Gastrocnemius medialis (tissue), 4 donors: ENCODE measurements around the gene ZNF438. TPM values are rescaled to one million over a fixed set of nuclear protein-coding genes. Genes with fewer than 3 reads are reported as not detected.

Experiments used
- ATAC-seq, 2 donors: fragments of 150-250 bp; one replicate each; pipeline ENCODE4 v1.9.1; 2016
- DNase-seq, 2 donors: peaks; one replicate each; pipeline ENCODE4 v3.0.0-alpha.2; 2019
- H3K27ac ChIP-seq, 4 donors: fragments of 200-600 bp; sonication (generic); 1 replicate in 1 of 4; 2 replicates in 3 of 4; pipeline ENCODE4 v1.5.1; 2016 to 2018; ENCODE audit warnings: mild to moderate bottlenecking in 2 of 4, moderate library complexity in 1 of 4
- H3K27me3 ChIP-seq, 3 donors: fragments of 200-600 bp; sonication (generic) in 2 of 3; 1 replicate in 1 of 3; 2 replicates in 2 of 3; pipeline versions ENCODE4 v1.5.1 to v1.6.0; 2016 to 2019; ENCODE audit warnings: mild to moderate bottlenecking in 1 of 3, moderate library complexity in 1 of 3
- H3K36me3 ChIP-seq, 2 donors: fragments of 200-600 bp; sonication (generic) in 1 of 2; one replicate each; pipeline ENCODE4 v1.5.1; 2017 to 2018
- H3K4me1 ChIP-seq, 2 donors: fragments of 200-600 bp; sonication (generic) in 1 of 2; one replicate each; pipeline ENCODE4 v1.5.1; 2016 to 2017; ENCODE audit warnings: mild to moderate bottlenecking in 2 of 2
- H3K4me3 ChIP-seq, 4 donors: fragments of 200-600 bp; sonication (generic) in 3 of 4; 1 replicate in 1 of 4; 2 replicates in 3 of 4; pipeline ENCODE4 v1.5.1; 2016 to 2019; ENCODE audit warnings: mild to moderate bottlenecking in 2 of 4
- H3K9me3 ChIP-seq, 3 donors: fragments of 200-600 bp; sonication (generic) in 2 of 3; 1 replicate in 1 of 3; 2 replicates in 2 of 3; pipeline ENCODE4 v1.5.1; 2016 to 2019
- CTCF ChIP-seq, 5 experiments: fragments of 450-650 bp in 3 of 5; fragments of 200-600 bp in 2 of 5; sonication (generic) in 2 of 5; IDR thresholded peaks in 4 of 5; conservative IDR thresholded peaks in 1 of 5; 1 replicate in 4 of 5; 2 replicates in 1 of 5; pipeline ENCODE4 v1.5.1; 2016 to 2019; ENCODE audit warnings: antibody characterized with exemption in 5 of 5, mild to moderate bottlenecking in 3 of 5, moderate library complexity in 3 of 5
- POLR2A ChIP-seq, 2 donors: fragments of 450-650 bp; IDR thresholded peaks; one replicate each; pipeline ENCODE4 v1.6.1; 2017; ENCODE audit warnings: antibody characterized with exemption in 2 of 2, mild to moderate bottlenecking in 2 of 2, moderate library complexity in 2 of 2
- in situ Hi-C, 4 donors: fragments of 200-750 bp; cut with MboI; loops; one replicate each; pipeline versions ENCODE4 v1.15.0 to v1.8.0; 2017; ENCODE audit warnings: low sequenced_read_pairs in 4 of 4
- intact Hi-C: fragments of 100-400 bp; cut with DNase I; formaldehyde crosslinking; loops from one replicate; pipeline ENCODE4 v1.15.1; 2023; ENCODE audit warnings: low total_unique reads
- total RNA-seq, 4 donors: library from RNA; depleted of rRNA; stranded (reverse); fragments of >200 nt; gene quantifications; one replicate each; pipeline versions ENCODE4 v1.1.0 to v1.2.3, GENCODE V29; 2016

ZNF438 gene
- total RNA-seq, 4 donors from 2014 or later = 14.4 to 37.0 (median 26.5) TPM

- DNase-seq (peak; percentile 83 to 89), ATAC-seq (peak; percentile 85 to 90)
- no peaks in the 10 kb centered on the region for H3K27me3 ChIP-seq
- TF ChIP-seq CTCF (IDR thresholded peaks at IDR 0.05 in 4 of 5, conservative IDR thresholded peaks at IDR 0.05 in 1 of 5) (no peak), POLR2A (IDR thresholded peaks at IDR 0.05) (peak; percentile 17 to 58)
- no peaks in the 10 kb centered on the region for H3K9me3 ChIP-seq
- H3K27ac ChIP-seq = peak overlapping the region; percentile 84 to 93 (median 89)
- intact Hi-C loops = loop anchor here (1.0 to 5.0 kb wide), 5 partner anchors 34 to 1084 kb away; partner anchors contain the start of genes KIF5B and ZNF438
- peak overlapping the region; percentile 5 to 50 (median 36) for H3K4me3 ChIP-seq
- H3K36me3 ChIP-seq = no peaks in the 10 kb centered on the region
- in situ Hi-C loops = no loop called here
- peaks cover 43 to 52% of the 10 kb centered on the region in 2 donors for H3K4me1 ChIP-seq
Measured at GRCh38 chr10:30973737-30974136, 57.9 kb downstream of the ZNF438 start.

GRCh38 chr10:30970760-30971460 lies 60.8 kb downstream of the ZNF438 start:
- in situ Hi-C loops (no loop called here), intact Hi-C loops (loop anchor here (5.0 kb wide), 4 partner anchors 36 to 1086 kb away; partner anchors contain the start of gene KIF5B)
- ATAC-seq (peak; percentile 16 to 47), DNase-seq (peak in 1 of 2 donors; percentile 63)
- no peaks in the 10 kb centered on the region for H3K36me3 ChIP-seq
- H3K27me3 ChIP-seq = no peaks in the 10 kb centered on the region
- H3K9me3 ChIP-seq = no peaks in the 10 kb centered on the region
- TF ChIP-seq CTCF (IDR thresholded peaks at IDR 0.05 in 4 of 5, conservative IDR thresholded peaks at IDR 0.05 in 1 of 5) (no peak), POLR2A (IDR thresholded peaks at IDR 0.05) (no peak)
- peaks cover 52 to 54% of the 10 kb centered on the region in 2 donors for H3K4me1 ChIP-seq
- peak overlapping the region in 2 of 4 donors; percentile 10 to 17 for H3K4me3 ChIP-seq
- peak overlapping the region; percentile 84 to 93 (median 89) for H3K27ac ChIP-seq

GRCh38 chr10:30968711-30969110 lies 63.0 kb downstream of the ZNF438 start:
- DNase-seq (no peak), ATAC-seq (no peak)
- Histone ChIP-seq H3K27ac (peak overlapping the region; percentile 84 to 93 (median 89)), H3K36me3 (no peaks in the 10 kb centered on the region), H3K9me3 (no peaks in the 10 kb centered on the region), H3K4me3 (no peak overlapping the region), H3K4me1 (peaks cover 40 to 44% of the 10 kb centered on the region in 2 donors), H3K27me3 (no peaks in the 10 kb centered on the region)
- TF ChIP-seq CTCF (IDR thresholded peaks at IDR 0.05 in 4 of 5, conservative IDR thresholded peaks at IDR 0.05 in 1 of 5) (no peak), POLR2A (IDR thresholded peaks at IDR 0.05) (no peak)
- intact Hi-C loops (no loop called here), in situ Hi-C loops (no loop called here)

GRCh38 chr10:30967650-30968410 lies 63.8 kb downstream of the ZNF438 start:
- in situ Hi-C loops (no loop called here), intact Hi-C loops (no loop called here)
- Histone ChIP-seq H3K36me3 (no peaks in the 10 kb centered on the region), H3K27ac (peak overlapping the region; percentile 31 to 90 (median 37)), H3K4me1 (peaks cover 39 to 47% of the 10 kb centered on the region in 2 donors), H3K9me3 (no peaks in the 10 kb centered on the region), H3K4me3 (no peak overlapping the region), H3K27me3 (no peaks in the 10 kb centered on the region)
- DNase-seq (no peak), ATAC-seq (no peak)
- no peak for TF ChIP-seq POLR2A (IDR thresholded peaks at IDR 0.05)
- TF ChIP-seq CTCF (IDR thresholded peaks at IDR 0.05 in 4 of 5, conservative IDR thresholded peaks at IDR 0.05 in 1 of 5) = no peak
